ENCODE measurements around the gene MSL3.

The MSL3 gene

DNA sequence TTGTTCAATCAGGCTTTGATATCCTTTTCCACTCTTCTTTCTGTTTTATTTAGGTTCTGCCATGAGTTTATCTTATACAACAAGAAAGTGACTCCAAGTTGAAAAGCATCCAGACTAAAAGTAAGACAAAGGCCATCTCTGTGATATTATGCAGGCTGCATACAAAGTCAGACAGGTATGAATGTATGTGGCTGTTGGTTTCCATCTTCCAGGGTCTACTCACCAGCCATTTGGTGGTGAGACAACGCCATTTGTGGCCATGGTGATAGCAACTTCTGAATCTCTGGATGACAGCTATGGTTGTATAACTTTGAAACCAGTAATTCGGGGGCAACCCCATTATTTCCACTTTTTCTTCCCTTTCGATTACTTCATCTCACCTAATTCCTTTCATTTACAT is 17.2 kb upstream of the MSL3 start (continued):
- TF ChIP-seq, protein P1, sequence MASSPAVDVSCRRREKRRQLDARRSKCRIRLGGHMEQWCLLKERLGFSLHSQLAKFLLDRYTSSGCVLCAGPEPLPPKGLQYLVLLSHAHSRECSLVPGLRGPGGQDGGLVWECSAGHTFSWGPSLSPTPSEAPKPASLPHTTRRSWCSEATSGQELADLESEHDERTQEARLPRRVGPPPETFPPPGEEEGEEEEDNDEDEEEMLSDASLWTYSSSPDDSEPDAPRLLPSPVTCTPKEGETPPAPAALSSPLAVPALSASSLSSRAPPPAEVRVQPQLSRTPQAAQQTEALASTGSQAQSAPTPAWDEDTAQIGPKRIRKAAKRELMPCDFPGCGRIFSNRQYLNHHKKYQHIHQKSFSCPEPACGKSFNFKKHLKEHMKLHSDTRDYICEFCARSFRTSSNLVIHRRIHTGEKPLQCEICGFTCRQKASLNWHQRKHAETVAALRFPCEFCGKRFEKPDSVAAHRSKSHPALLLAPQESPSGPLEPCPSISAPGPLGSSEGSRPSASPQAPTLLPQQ (tag by site-specific recombination; IDR thresholded peaks at IDR 0.05) = no peak
- TF ChIP-seq ZNF529 (tag by site-specific recombination; IDR thresholded peaks at IDR 0.05; ENCODE audit: insufficient replicate concordance) (no peak), ZBTB48 (tag by site-specific recombination; IDR thresholded peaks at IDR 0.05) (no peak)

DNA sequence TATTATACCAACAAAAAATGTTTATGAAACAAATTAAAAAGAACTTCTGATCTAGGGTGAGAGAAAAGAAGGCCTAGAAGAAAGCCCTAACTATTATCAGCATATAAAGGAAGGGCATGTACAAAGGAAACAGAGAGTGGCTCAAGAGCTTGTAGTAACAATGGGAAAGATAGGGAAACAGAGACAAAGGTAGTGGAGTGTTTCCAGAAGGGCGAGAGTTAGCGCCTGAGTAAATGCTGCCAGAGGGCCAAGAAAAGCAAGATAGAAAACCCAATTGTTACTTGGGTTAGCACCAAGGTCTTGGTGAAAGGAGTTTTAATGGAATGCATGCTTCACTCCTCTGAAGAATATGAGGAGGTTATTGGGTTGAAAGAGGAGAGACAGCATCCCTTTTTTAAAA is 16.5 kb upstream of the MSL3 start:
- Histone ChIP-seq H3K4me3 (ENCODE audit: low read depth, low read length) (no peak overlapping the region), H3K9me3 (ENCODE audit: control insufficient read depth, insufficient read depth, low read depth, low read length) (no peaks in the 10 kb centered on the region), H3K27ac (ENCODE audit: extremely low read depth, low read depth, low read length) (no peak overlapping the region), H3K36me3 (ENCODE audit: control insufficient read depth in 2 of 2, insufficient read depth in 1 of 2, low read length in 2 of 2) (no peaks in the 10 kb centered on the region), H3K4me1 (ENCODE audit: control insufficient read depth, insufficient read depth, low read length) (no peaks in the 10 kb centered on the region)
- TF ChIP-seq, protein P2, sequence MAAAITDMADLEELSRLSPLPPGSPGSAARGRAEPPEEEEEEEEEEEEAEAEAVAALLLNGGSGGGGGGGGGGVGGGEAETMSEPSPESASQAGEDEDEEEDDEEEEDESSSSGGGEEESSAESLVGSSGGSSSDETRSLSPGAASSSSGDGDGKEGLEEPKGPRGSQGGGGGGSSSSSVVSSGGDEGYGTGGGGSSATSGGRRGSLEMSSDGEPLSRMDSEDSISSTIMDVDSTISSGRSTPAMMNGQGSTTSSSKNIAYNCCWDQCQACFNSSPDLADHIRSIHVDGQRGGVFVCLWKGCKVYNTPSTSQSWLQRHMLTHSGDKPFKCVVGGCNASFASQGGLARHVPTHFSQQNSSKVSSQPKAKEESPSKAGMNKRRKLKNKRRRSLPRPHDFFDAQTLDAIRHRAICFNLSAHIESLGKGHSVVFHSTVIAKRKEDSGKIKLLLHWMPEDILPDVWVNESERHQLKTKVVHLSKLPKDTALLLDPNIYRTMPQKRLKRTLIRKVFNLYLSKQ (tag by site-specific recombination; IDR thresholded peaks at IDR 0.05; ENCODE audit: borderline replicate concordance) = no peak
- TF ChIP-seq ZNF155 (tag by site-specific recombination; IDR thresholded peaks at IDR 0.05) (no peak), YY2 (tag by site-specific recombination; IDR thresholded peaks at IDR 0.05) (no peak)
- POLR2A ChIA-PET = no interaction called here
- CTCF ChIA-PET = no interaction called here

DNA sequence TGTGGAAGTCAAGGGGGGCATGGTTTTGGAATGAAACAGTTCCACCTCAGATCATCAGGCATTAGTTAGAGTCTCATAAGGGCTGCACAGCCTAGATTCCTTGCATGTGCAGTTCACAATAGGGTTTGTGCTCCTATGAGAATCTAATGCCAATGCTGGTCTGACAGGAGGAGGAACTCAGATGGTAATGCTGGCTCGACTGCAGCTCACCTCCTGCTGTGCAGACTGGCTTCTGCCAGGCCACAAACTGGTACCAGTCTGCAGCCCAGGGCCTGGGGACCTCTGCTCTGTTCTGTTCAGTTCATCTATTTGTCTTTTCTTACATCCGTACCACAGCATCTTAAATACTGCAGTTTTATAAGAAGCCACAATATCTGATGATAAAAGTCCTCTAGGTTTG is 12.2 kb upstream of the MSL3 start:
- POLR2A ChIA-PET = no interaction called here
- TF ChIP-seq, protein P3, sequence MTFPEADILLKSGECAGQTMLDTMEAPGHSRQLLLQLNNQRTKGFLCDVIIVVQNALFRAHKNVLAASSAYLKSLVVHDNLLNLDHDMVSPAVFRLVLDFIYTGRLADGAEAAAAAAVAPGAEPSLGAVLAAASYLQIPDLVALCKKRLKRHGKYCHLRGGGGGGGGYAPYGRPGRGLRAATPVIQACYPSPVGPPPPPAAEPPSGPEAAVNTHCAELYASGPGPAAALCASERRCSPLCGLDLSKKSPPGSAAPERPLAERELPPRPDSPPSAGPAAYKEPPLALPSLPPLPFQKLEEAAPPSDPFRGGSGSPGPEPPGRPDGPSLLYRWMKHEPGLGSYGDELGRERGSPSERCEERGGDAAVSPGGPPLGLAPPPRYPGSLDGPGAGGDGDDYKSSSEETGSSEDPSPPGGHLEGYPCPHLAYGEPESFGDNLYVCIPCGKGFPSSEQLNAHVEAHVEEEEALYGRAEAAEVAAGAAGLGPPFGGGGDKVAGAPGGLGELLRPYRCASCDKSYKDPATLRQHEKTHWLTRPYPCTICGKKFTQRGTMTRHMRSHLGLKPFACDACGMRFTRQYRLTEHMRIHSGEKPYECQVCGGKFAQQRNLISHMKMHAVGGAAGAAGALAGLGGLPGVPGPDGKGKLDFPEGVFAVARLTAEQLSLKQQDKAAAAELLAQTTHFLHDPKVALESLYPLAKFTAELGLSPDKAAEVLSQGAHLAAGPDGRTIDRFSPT (tag by site-specific recombination; IDR thresholded peaks at IDR 0.05) = no peak
- TF ChIP-seq KLF1 (tag by site-specific recombination; IDR thresholded peaks at IDR 0.05) (no peak), ZNF473 (tag by site-specific recombination; IDR thresholded peaks at IDR 0.05) (no peak), ZNF140 (tag by site-specific recombination; IDR thresholded peaks at IDR 0.05) (no peak), ZBTB21 (tag by site-specific recombination; IDR thresholded peaks at IDR 0.05) (no peak), ZNF677 (tag by site-specific recombination; IDR thresholded peaks at IDR 0.05) (no peak), ZNF76 (tag by site-specific recombination; IDR thresholded peaks at IDR 0.05; ENCODE audit: borderline replicate concordance, low read depth) (no peak), TRIM28 (IDR thresholded peaks at IDR 0.05; ENCODE audit: borderline replicate concordance, low read length) (no peak), FEZF1 (tag by site-specific recombination; IDR thresholded peaks at IDR 0.05) (no peak), ZNF174 (tag by site-specific recombination; IDR thresholded peaks at IDR 0.05) (no peak), BCL11A (tag by site-specific recombination; IDR thresholded peaks at IDR 0.05; ENCODE audit: low read depth) (no peak)
- TF ChIP-seq, protein P4, sequence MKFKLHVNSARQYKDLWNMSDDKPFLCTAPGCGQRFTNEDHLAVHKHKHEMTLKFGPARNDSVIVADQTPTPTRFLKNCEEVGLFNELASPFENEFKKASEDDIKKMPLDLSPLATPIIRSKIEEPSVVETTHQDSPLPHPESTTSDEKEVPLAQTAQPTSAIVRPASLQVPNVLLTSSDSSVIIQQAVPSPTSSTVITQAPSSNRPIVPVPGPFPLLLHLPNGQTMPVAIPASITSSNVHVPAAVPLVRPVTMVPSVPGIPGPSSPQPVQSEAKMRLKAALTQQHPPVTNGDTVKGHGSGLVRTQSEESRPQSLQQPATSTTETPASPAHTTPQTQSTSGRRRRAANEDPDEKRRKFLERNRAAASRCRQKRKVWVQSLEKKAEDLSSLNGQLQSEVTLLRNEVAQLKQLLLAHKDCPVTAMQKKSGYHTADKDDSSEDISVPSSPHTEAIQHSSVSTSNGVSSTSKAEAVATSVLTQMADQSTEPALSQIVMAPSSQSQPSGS (tag by site-specific recombination; IDR thresholded peaks at IDR 0.05; ENCODE audit: low read depth) = no peak
- TF ChIP-seq, protein P5, sequence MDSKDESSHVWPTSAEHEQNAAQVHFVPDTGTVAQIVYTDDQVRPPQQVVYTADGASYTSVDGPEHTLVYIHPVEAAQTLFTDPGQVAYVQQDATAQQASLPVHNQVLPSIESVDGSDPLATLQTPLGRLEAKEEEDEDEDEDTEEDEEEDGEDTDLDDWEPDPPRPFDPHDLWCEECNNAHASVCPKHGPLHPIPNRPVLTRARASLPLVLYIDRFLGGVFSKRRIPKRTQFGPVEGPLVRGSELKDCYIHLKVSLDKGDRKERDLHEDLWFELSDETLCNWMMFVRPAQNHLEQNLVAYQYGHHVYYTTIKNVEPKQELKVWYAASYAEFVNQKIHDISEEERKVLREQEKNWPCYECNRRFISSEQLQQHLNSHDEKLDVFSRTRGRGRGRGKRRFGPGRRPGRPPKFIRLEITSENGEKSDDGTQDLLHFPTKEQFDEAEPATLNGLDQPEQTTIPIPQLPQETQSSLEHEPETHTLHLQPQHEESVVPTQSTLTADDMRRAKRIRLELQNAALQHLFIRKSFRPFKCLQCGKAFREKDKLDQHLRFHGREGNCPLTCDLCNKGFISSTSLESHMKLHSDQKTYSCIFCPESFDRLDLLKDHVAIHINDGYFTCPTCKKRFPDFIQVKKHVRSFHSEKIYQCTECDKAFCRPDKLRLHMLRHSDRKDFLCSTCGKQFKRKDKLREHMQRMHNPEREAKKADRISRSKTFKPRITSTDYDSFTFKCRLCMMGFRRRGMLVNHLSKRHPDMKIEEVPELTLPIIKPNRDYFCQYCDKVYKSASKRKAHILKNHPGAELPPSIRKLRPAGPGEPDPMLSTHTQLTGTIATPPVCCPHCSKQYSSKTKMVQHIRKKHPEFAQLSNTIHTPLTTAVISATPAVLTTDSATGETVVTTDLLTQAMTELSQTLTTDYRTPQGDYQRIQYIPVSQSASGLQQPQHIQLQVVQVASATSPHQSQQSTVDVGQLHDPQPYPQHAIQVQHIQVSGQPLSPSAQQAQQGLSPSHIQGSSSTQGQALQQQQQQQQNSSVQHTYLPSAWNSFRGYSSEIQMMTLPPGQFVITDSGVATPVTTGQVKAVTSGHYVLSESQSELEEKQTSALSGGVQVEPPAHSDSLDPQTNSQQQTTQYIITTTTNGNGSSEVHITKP (tag by site-specific recombination; IDR thresholded peaks at IDR 0.05) = no peak
- no peaks in the 10 kb centered on the region for H3K9me3 ChIP-seq (ENCODE audit: control insufficient read depth, insufficient read depth, low read depth, low read length)
- no peaks in the 10 kb centered on the region for H3K4me1 ChIP-seq (ENCODE audit: control insufficient read depth, insufficient read depth, low read length)
- CTCF ChIA-PET = no interaction called here
- H3K27ac ChIP-seq (ENCODE audit: extremely low read depth, low read depth, low read length) = no peak overlapping the region
- no peak overlapping the region for H3K4me3 ChIP-seq (ENCODE audit: low read depth, low read length)
- H3K36me3 ChIP-seq (ENCODE audit: control insufficient read depth in 2 of 2, insufficient read depth in 1 of 2, low read length in 2 of 2) = no peaks in the 10 kb centered on the region
